Fibroblast of the aortic adventitia (primary cell): ENCODE measurements around the gene TVP23A. TPM values are rescaled to one million over a fixed set of nuclear protein-coding genes. Genes with fewer than 3 reads are reported as not detected.
"Not testable (repeated sequence)": the region's sequence is repeated elsewhere in the genome, so short reads cannot be mapped to it uniquely, and the experiment has no call there.

Experiments used
- DNase-seq: peaks from one replicate; pipeline ENCODE4 v3.0.0-alpha.2; 2010; ENCODE audit warnings: low read depth
- H3K4me3 ChIP-seq: 2 replicates; pipeline ENCODE4 v1.5.1; 2011; ENCODE audit warnings: low read depth, mild to moderate bottlenecking, control low read depth, low read length, moderate library complexity
- CTCF ChIP-seq: IDR thresholded peaks from 2 replicates; pipeline ENCODE4 v1.5.1; 2011; ENCODE audit warnings: mild to moderate bottlenecking, low read length, control low read depth, inconsistent platforms; ENCODE audit not compliant: insufficient read depth
- total RNA-seq: library from RNA; depleted of rRNA; stranded (reverse); fragments of >200 nt; gene quantifications from 2 replicates; pipeline ENCODE4 v1.2.3, GENCODE V29; 2012; ENCODE audit warnings: low replicate concordance

The TVP23A gene
- total RNA-seq, 1 donor = not detected

GRCh38 chr16:10836174-10836853 is 17.7 kb upstream of the TVP23A start:
- no peak for DNase-seq
- H3K4me3 ChIP-seq = no peak overlapping the region
- no peak for TF ChIP-seq CTCF

DNA sequence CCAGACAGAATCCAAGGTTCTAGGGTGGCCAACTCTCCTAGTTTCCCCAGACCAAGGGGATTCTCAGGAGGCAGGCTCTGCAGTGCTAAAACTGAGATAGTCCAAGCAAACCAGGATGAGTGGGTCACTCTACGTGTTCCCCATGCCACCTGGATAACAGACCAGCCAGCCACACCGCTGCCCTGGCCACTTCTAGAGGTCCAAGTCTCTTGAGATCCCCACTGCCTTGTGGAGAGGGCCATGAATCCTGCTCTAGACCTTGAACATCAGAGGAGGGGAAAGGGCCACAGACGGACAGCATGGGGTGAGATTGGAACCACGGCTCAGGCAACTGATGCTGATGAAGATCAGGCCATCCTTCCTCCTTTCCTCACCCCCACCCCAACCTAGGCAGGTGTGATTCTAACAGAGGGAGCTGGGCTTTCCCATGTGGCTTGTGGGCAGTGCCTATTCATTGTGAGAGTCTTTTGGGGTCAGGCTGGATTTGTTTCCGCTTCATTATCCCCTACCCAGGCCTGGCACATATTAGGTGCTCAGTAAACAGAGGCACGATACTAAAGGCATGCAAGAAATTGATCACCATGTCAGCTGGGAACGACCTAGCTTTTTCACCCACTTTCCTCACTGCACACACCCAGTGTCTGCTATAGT is 16.8 kb upstream of the TVP23A start:
- H3K4me3 ChIP-seq = no peak overlapping the region
- DNase-seq = no peak
- no peak for TF ChIP-seq CTCF

DNA sequence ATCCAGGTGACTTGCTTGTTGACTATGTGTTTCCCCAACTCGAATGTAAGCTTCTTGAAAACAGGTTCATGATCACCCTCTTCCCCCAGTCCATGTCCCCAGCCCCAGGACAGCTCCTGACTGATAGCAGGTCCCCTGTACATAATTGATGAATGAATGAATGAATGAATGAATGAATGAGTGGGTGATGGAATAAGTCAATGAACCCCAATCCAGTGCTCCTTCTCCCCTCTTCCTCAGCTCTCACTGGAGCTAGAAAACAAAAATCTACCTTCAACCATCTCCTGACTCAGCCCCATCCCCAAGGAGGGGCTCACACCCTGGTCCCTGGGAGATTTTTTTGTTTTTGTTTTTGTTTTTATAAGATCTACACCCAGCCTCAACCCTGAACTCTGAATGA is 16.2 kb upstream of the TVP23A start:
- TF ChIP-seq CTCF = no peak
- H3K4me3 ChIP-seq = no peak overlapping the region
- no peak for DNase-seq

DNA sequence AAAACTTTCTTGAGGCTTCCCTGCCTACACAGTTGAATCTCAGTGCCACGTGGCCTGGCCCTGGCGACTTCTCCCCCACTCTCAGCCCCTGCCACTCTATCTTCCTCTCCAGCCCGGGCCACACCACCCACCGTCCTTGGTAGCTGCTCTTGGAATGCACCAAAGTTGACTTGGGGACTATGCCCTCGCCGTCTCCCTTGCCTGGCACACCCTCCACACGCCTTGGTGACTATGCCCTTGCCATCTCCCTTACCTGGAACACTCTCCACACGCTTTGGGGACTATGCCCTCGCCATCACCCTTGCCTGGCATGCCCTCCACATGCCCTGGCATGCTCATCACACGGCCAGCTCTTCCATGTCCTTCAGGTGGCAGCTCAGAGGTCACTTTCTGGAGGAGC is 15.5 kb upstream of the TVP23A start:
- no peak overlapping the region for H3K4me3 ChIP-seq
- TF ChIP-seq CTCF = no peak
- DNase-seq = no peak

DNA sequence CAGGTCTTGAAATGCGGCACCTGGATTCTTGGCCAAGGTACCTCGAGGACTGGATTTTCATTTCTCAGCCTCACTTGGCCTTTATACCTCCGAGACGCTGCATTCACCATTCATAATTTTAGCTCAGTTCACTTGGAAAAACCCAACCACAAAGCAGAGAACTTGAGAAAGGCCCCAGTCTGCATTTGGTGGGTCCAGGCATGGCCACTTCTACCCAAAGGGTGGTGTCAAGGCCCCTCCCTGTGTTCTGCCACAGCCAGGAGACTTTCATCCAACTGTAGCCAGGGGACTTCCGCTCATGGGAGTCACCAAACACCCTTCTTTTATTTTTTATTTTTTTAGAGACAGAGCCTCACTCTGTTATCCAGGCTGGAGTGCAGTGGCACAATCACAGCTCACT is 14.7 kb upstream of the TVP23A start:
- no peak overlapping the region for H3K4me3 ChIP-seq
- DNase-seq = no peak
- TF ChIP-seq CTCF = no peak

- DNase-seq = no peak
- no peak for TF ChIP-seq CTCF
- H3K4me3 ChIP-seq = no peak overlapping the region
Measured at GRCh38 chr16:10831894-10832886, 13.6 kb upstream of the TVP23A start.

- not testable (repeated sequence) for H3K4me3 ChIP-seq, DNase-seq
Measured at GRCh38 chr16:10830240-10830639, 11.6 kb upstream of the TVP23A start.

GRCh38 chr16:10829390-10830098 is 10.9 kb upstream of the TVP23A start:
- not testable (repeated sequence) for H3K4me3 ChIP-seq, DNase-seq
